H1 (cell line): ENCODE data around the gene TMEM144. TPM values are rescaled to one million over a fixed set of nuclear protein-coding genes. Genes with fewer than 3 reads are reported as not detected.

Experiments
- CTCF ChIA-PET: fragments of 300-600 bp; sonication (Branson Sonifier 250); formaldehyde crosslinking; loops from one replicate; lab custom pipeline; 2021; ENCODE audit not compliant: partially characterized antibody; lab: Charles Lee
- POLR2A ChIA-PET: fragments of 300-600 bp; sonication (Branson Sonifier 250); formaldehyde crosslinking; loops from one replicate; lab custom pipeline; 2021; ENCODE audit warnings: inconsistent platforms; ENCODE audit not compliant: partially characterized antibody; lab: Charles Lee
- DNase-seq, 2 experiments: peaks; one replicate each; pipeline versions ENCODE4 v3.0.0 to v3.0.0-alpha.2; 2010 to 2022; ENCODE audit warnings: low spot score in 2 of 2, low read depth in 1 of 2, mixed read lengths in 1 of 2
- FAIRE-seq: peaks from 2 replicates; lab custom pipeline; 2011; peaks lifted over from hg19 to GRCh38; lab: Jason Lieb, UNC
- H2AFZ ChIP-seq: 2 replicates; pipeline ENCODE4 v1.8.1; 2012; ENCODE audit warnings: low read length, inconsistent platforms
- H2AK5ac ChIP-seq: 2 replicates; pipeline ENCODE4 v1.6.1; 2013; ENCODE audit warnings: low read depth, low read length
- H2BK120ac ChIP-seq: replicated peaks from 2 replicates; pipeline ENCODE3; 2013; ENCODE audit warnings: low read depth, low read length, inconsistent platforms
- H2BK12ac ChIP-seq: 2 replicates; pipeline ENCODE4 v1.6.1; 2013; ENCODE audit warnings: low read depth, low read length
- H2BK15ac ChIP-seq: 2 replicates; pipeline ENCODE4 v1.6.1; 2013; ENCODE audit warnings: low read length
- H2BK20ac ChIP-seq: 2 replicates; pipeline ENCODE4 v1.6.1; 2013; ENCODE audit warnings: low read length
- H2BK5ac ChIP-seq: 2 replicates; pipeline ENCODE4 v1.6.1; 2013; ENCODE audit warnings: low read depth, low read length
- H3K14ac ChIP-seq: 2 replicates; pipeline ENCODE4 v1.6.1; 2013; ENCODE audit warnings: inconsistent platforms; ENCODE audit not compliant: insufficient read length
- H3K18ac ChIP-seq: 2 replicates; pipeline ENCODE4 v1.6.1; 2013; ENCODE audit warnings: low read length; ENCODE audit errors: extremely low read depth
- H3K23ac ChIP-seq: 2 replicates; pipeline ENCODE4 v1.6.1; 2013; ENCODE audit warnings: inconsistent platforms; ENCODE audit not compliant: insufficient read length
- H3K23me2 ChIP-seq: 2 replicates; pipeline ENCODE4 v1.6.1; 2013; ENCODE audit warnings: low read depth, low read length
- H3K27ac ChIP-seq: 2 replicates; pipeline ENCODE4 v1.6.1; 2011; ENCODE audit warnings: low read depth, low read length, inconsistent platforms
- H3K27me3 ChIP-seq, 4 experiments: replicated peaks in 1 of 4; 1 replicate in 1 of 4; 2 replicates in 3 of 4; pipeline versions ENCODE4 v1.6.1 to v1.8.1; 2011 to 2013; ENCODE audit warnings: low read length in 3 of 4, mild to moderate bottlenecking in 3 of 4, inconsistent platforms in 2 of 4, mixed read lengths in 2 of 4, moderate library complexity in 1 of 4; ENCODE audit not compliant: control insufficient read depth in 3 of 4, insufficient read depth in 3 of 4; ENCODE audit errors: extremely low read depth in 1 of 4
- H3K36me3 ChIP-seq, 4 experiments: 2 replicates each; pipeline versions ENCODE4 v1.6.1 to v1.8.1; 2011 to 2013; ENCODE audit warnings: mild to moderate bottlenecking in 4 of 4, low read length in 3 of 4, moderate library complexity in 2 of 4, control low read depth in 1 of 4, inconsistent platforms in 1 of 4; ENCODE audit not compliant: insufficient read depth in 4 of 4, control insufficient read depth in 2 of 4
- H3K4ac ChIP-seq: replicated peaks from 2 replicates; pipeline ENCODE3; 2013; ENCODE audit warnings: low read length, low read depth, mixed read lengths, inconsistent platforms; ENCODE audit not compliant: insufficient read length
- H3K4me1 ChIP-seq, 4 experiments: replicated peaks in 1 of 4; 1 replicate in 1 of 4; 2 replicates in 3 of 4; pipeline versions ENCODE4 v1.6.1 to v1.8.1; 2011 to 2013; ENCODE audit warnings: low read length in 3 of 4, inconsistent platforms in 2 of 4, mixed read lengths in 1 of 4; ENCODE audit not compliant: insufficient read depth in 4 of 4, control insufficient read depth in 3 of 4
- H3K4me2 ChIP-seq, 2 experiments: 2 replicates each; pipeline versions ENCODE4 v1.6.1 to v1.8.1; 2011 to 2013; ENCODE audit warnings: low read depth in 2 of 2, low read length in 2 of 2, control low read depth in 1 of 2, inconsistent platforms in 1 of 2, mild to moderate bottlenecking in 1 of 2; ENCODE audit not compliant: insufficient read depth in 1 of 2
- H3K4me3 ChIP-seq, 4 experiments: fragments of 200-600, 300-600 bp in 1 of 4; sonication (generic), shearing (Covaris generic), sonication (Bioruptor Twin) in 1 of 4; 2 replicates each; pipeline versions ENCODE4 v1.5.1 to v1.8.1; 2011 to 2016; ENCODE audit warnings: low read length in 4 of 4, low read depth in 3 of 4, control low read depth in 2 of 4, inconsistent platforms in 2 of 4, mild to moderate bottlenecking in 2 of 4, mixed read lengths in 1 of 4, moderate library complexity in 1 of 4; ENCODE audit not compliant: insufficient read depth in 2 of 4; ENCODE audit errors: extremely low read depth in 1 of 4
- H3K56ac ChIP-seq: replicated peaks from 2 replicates; pipeline ENCODE3; 2013; ENCODE audit warnings: low read depth, mild to moderate bottlenecking, mixed read lengths, low read length, inconsistent platforms; ENCODE audit not compliant: insufficient read length
- H3K79me1 ChIP-seq: 2 replicates; pipeline ENCODE4 v1.6.1; 2013; ENCODE audit warnings: low read depth, low read length, control low read depth
- H3K79me2 ChIP-seq, 2 experiments: 2 replicates each; pipeline versions ENCODE4 v1.6.1 to v1.8.1; 2012 to 2013; ENCODE audit warnings: low read length in 2 of 2, mild to moderate bottlenecking in 2 of 2, inconsistent platforms in 1 of 2; ENCODE audit not compliant: insufficient read depth in 2 of 2, control insufficient read depth in 1 of 2
- H3K9ac ChIP-seq, 4 experiments: replicated peaks in 1 of 4; 1 replicate in 1 of 4; 2 replicates in 3 of 4; pipeline versions ENCODE4 v1.6.1 to v1.8.1; 2011 to 2013; ENCODE audit warnings: low read depth in 3 of 4, low read length in 3 of 4, control low read depth in 2 of 4, mild to moderate bottlenecking in 2 of 4, moderate library complexity in 2 of 4, inconsistent platforms in 1 of 4; ENCODE audit errors: extremely low read depth in 1 of 4
- H3K9me3 ChIP-seq, 2 experiments: 2 replicates each; pipeline versions ENCODE4 v1.6.1 to v1.8.1; 2012 to 2013; ENCODE audit warnings: mild to moderate bottlenecking in 2 of 2, moderate library complexity in 2 of 2, control low read depth in 1 of 2, inconsistent platforms in 1 of 2, low read depth in 1 of 2, low read length in 1 of 2, mixed read lengths in 1 of 2; ENCODE audit not compliant: insufficient read depth in 2 of 2
- H4K20me1 ChIP-seq, 2 experiments: replicated peaks in 1 of 2; 2 replicates each; pipeline versions ENCODE3 to v1.8.1; 2011 to 2013; ENCODE audit warnings: inconsistent platforms in 2 of 2, low read length in 2 of 2, mild to moderate bottlenecking in 1 of 2; ENCODE audit not compliant: insufficient read depth in 2 of 2, control insufficient read depth in 1 of 2
- H4K5ac ChIP-seq: 2 replicates; pipeline ENCODE4 v1.6.1; 2013; ENCODE audit warnings: low read length, low read depth, mixed read lengths, inconsistent platforms; ENCODE audit not compliant: insufficient read length
- H4K8ac ChIP-seq: 2 replicates; pipeline ENCODE4 v1.8.0; 2013; ENCODE audit warnings: mild to moderate bottlenecking, moderate library complexity, low read length, inconsistent platforms; ENCODE audit not compliant: insufficient read depth; ENCODE audit errors: extremely low read depth
- H4K91ac ChIP-seq: replicated peaks from 2 replicates; pipeline ENCODE3; 2013; ENCODE audit warnings: low read length, mixed read lengths, inconsistent platforms; ENCODE audit not compliant: insufficient read length
- CHD1 ChIP-seq: IDR thresholded peaks from 2 replicates; pipeline ENCODE4 v1.6.1; 2012; ENCODE audit warnings: low read depth, low read length, improper control_type of control experiment
- CREB1 ChIP-seq: IDR thresholded peaks from 2 replicates; pipeline ENCODE4 v1.6.1; 2012; ENCODE audit warnings: inconsistent platforms
- EP300 ChIP-seq, 2 experiments: IDR thresholded peaks; 1 replicate in 1 of 2; 2 replicates in 1 of 2; pipeline ENCODE4 v1.6.1; 2011 to 2012; ENCODE audit warnings: low read depth in 2 of 2, low read length in 2 of 2, mild to moderate bottlenecking in 2 of 2, borderline replicate concordance in 1 of 2, inconsistent platforms in 1 of 2, moderate library complexity in 1 of 2
- KDM4A ChIP-seq: IDR thresholded peaks from one replicate; pipeline ENCODE4 v1.7.1; 2012; ENCODE audit warnings: low read depth, mild to moderate bottlenecking, moderate library complexity, low read length, inconsistent platforms; ENCODE audit not compliant: severe bottlenecking
- RBBP5 ChIP-seq: IDR thresholded peaks from 2 replicates; pipeline ENCODE4 v1.7.1; 2012; ENCODE audit warnings: low read depth, mild to moderate bottlenecking, inconsistent platforms, low read length, moderate library complexity, borderline replicate concordance
- RFX5 ChIP-seq: IDR thresholded peaks from 2 replicates; pipeline ENCODE4 v1.6.1; 2011; ENCODE audit warnings: low read depth, low read length, improper control_type of control experiment, borderline replicate concordance
- SP2 ChIP-seq: IDR thresholded peaks from 2 replicates; pipeline ENCODE4 v1.6.1; 2012; ENCODE audit warnings: mild to moderate bottlenecking, low read length, inconsistent platforms
- SUZ12 ChIP-seq: fragments of 200-600 bp; sonication (generic); IDR thresholded peaks from 2 replicates; pipeline ENCODE4 v1.6.1; 2012; ENCODE audit warnings: mild to moderate bottlenecking, inconsistent platforms, low read length, moderate library complexity, mixed read lengths
- TAF7 ChIP-seq: optimal IDR thresholded peaks from 2 replicates; pipeline ENCODE3; 2011; ENCODE audit warnings: low read depth, mild to moderate bottlenecking, inconsistent platforms, low read length, moderate library complexity, borderline replicate concordance
- whole genome bisulfite sequencing, 2 experiments: shearing (Covaris generic) in 1 of 2; methylation state at CpG; one replicate each; pipeline versions ENCODE4 v1.1.6 to v1.1.7; 2013 to 2015; ENCODE audit warnings: low lambda C conversion rate in 2 of 2, mixed read lengths in 2 of 2, inconsistent platforms in 1 of 2, low coverage in 1 of 2, missing lambda C conversion rate in 1 of 2; ENCODE audit not compliant: insufficient replicate concordance in 2 of 2, insufficient coverage in 1 of 2, insufficient read length in 1 of 2; ENCODE audit errors: extremely low coverage in 1 of 2, missing lambda C conversion rate in 1 of 2; 5-methylcytosine and 5-hydroxymethylcytosine counted together
- polyA plus RNA-seq, 7 experiments: library from polyadenylated mRNA; depleted of rRNA in 3 of 7; stranded (reverse) in 5 of 7; unstranded in 2 of 7; fragments of >200 nt in 5 of 7; fragments of 200-250 nt in 2 of 7; gene quantifications; 1 replicate in 5 of 7; 2 replicates in 1 of 7; 4 replicates in 1 of 7; pipeline versions ENCODE4 v1.2.1 to v1.2.3, GENCODE V29; 2011 to 2013; ENCODE audit warnings: missing spikeins in 2 of 7, mixed read lengths in 2 of 7
- total RNA-seq: library from RNA; stranded (reverse); fragmentation: NEBNext Ultra II Directional; extraction: Animal tissue kit (Norgen Biotek cat#: 25700); gene quantifications from 2 replicates; pipeline ENCODE4 v1.2.1, GENCODE V29; 2021
- TF ChIP-seq, protein P1 (sequence below): IDR thresholded peaks from 2 replicates; pipeline ENCODE4 v1.6.1; 2012; ENCODE audit warnings: inconsistent platforms
- TF ChIP-seq, protein P2 (sequence below): IDR thresholded peaks from 2 replicates; pipeline ENCODE4 v1.6.1; 2011; ENCODE audit warnings: low read depth, mild to moderate bottlenecking, low read length; ENCODE audit not compliant: insufficient read depth

TMEM144 gene
- total and polyA plus RNA-seq, 2 of the 8 experiments (the other 6 are each of a cell fraction or from before 2014, with no cell fraction given), result 1.9 to 2.6 TPM

DNA sequence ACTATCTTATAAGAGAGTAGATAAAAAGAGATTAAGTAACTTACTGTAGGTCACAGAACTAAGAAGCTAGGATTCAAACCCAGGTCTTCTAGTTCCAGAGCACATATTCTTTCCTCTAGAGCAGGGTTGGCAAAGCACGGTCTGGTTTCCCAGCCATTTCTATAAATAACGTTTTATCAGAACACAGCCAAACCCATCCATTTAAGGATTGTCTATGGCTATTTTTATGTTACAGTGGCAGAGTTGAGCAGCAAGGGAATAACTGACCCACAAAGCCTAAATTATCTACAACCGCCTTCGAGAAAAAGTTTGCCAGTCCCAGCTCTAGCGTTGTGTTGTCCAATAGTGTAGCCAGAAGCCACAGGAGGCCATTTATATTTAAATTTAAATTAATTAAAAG, 7.5 kb downstream of the TMEM144 start:
- H4K91ac ChIP-seq, result no peak overlapping the region
- FAIRE-seq (no peak), DNase-seq (no peak)
- no peak overlapping the region for H2BK15ac ChIP-seq
- H3K9me3 ChIP-seq, result no peaks in the 10 kb centered on the region
- no peak overlapping the region for H3K4me2 ChIP-seq
- WGBS, 2 experiments, result 93% methylated on average over 5 of the region's 5 CpGs; no CpG with 5 or more reads in 1 of the 2 experiments
- peaks cover 0 to 4% (median 0%) of the 10 kb centered on the region in 4 experiments; a peak in 1 of 7 replicates for H3K4me1 ChIP-seq
- no peak overlapping the region for H3K27ac ChIP-seq
- no peak overlapping the region for H2BK12ac ChIP-seq
- H2BK20ac ChIP-seq, result no peak overlapping the region
- H3K9ac ChIP-seq, result no peak overlapping the region
- H3K4me3 ChIP-seq, result no peak overlapping the region
- no peak overlapping the region for H2AFZ ChIP-seq
- POLR2A ChIA-PET, result no interaction called here
- no peak overlapping the region for H2BK5ac ChIP-seq
- no peaks in the 10 kb centered on the region for H3K79me1 ChIP-seq
- H4K20me1 ChIP-seq, result no peaks in the 10 kb centered on the region
- no peak overlapping the region for H2AK5ac ChIP-seq
- H3K18ac ChIP-seq, result no peak overlapping the region
- peak overlapping the region; percentile 52 for H2BK120ac ChIP-seq
- no peaks in the 10 kb centered on the region for H3K36me3 ChIP-seq
- H3K23ac ChIP-seq, result no peak overlapping the region
- no peak overlapping the region for H4K5ac ChIP-seq
- H3K56ac ChIP-seq, result no peak overlapping the region
- H3K14ac ChIP-seq, result no peak overlapping the region
- H4K8ac ChIP-seq, result no peak overlapping the region
- no peak overlapping the region for H3K4ac ChIP-seq
- H3K27me3 ChIP-seq, result no peaks in the 10 kb centered on the region
- no peaks in the 10 kb centered on the region for H3K79me2 ChIP-seq
- CTCF ChIA-PET, result interaction anchor here (0.9 kb wide), 1 partner anchor 16 kb away, joined by 3 read pairs; no protein-coding TSS in a partner anchor
- H3K23me2 ChIP-seq, result no peaks in the 10 kb centered on the region; the same call in 1 of the 2 replicates
- no peak for TF ChIP-seq TAF7
- TF ChIP-seq EP300 (IDR thresholded peaks at IDR 0.05; ENCODE audit: borderline replicate concordance in 1 of 2, low read depth in 2 of 2, low read length in 2 of 2), result no peak
- TF ChIP-seq RBBP5, result no peak
- TF ChIP-seq CHD1, result no peak
- TF ChIP-seq, protein P1, sequence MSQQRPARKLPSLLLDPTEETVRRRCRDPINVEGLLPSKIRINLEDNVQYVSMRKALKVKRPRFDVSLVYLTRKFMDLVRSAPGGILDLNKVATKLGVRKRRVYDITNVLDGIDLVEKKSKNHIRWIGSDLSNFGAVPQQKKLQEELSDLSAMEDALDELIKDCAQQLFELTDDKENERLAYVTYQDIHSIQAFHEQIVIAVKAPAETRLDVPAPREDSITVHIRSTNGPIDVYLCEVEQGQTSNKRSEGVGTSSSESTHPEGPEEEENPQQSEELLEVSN, result no peak
- TF ChIP-seq SP2, result no peak
- TF ChIP-seq RFX5, result no peak
- TF ChIP-seq, protein P2, sequence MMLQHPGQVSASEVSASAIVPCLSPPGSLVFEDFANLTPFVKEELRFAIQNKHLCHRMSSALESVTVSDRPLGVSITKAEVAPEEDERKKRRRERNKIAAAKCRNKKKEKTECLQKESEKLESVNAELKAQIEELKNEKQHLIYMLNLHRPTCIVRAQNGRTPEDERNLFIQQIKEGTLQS, result no peak
- no peak for TF ChIP-seq CREB1
- no peak for TF ChIP-seq SUZ12
- no peak for TF ChIP-seq KDM4A
